ENCODE measurements around the gene RNU1-1.

The RNU1-1 gene

GRCh38 chr1:16464917-16465625 is 49.0 kb downstream of the RNU1-1 start:
- peak; percentile 9 for DNase-seq (ENCODE audit: low read depth)
- peaks cover 29% of the 10 kb centered on the region for H3K36me3 ChIP-seq (ENCODE audit: control insufficient read depth, insufficient read depth, low read length, severe bottlenecking)

More at GRCh38 chr1:16464917-16465625, 49.0 kb downstream of the RNU1-1 start:
- Histone ChIP-seq H3K9ac (ENCODE audit: low read length) (no peak overlapping the region), H3K9me3 (ENCODE audit: control insufficient read depth, low read length) (no peaks in the 10 kb centered on the region), H3K4me3 (ENCODE audit: low read length) (no peak overlapping the region), H3K4me1 (ENCODE audit: control insufficient read depth, insufficient read depth, low read length) (peaks cover 2% of the 10 kb centered on the region), H3K27me3 (replicated peaks; ENCODE audit: control insufficient read depth, insufficient read depth, low read length) (no peaks in the 10 kb centered on the region)

Data from adipocyte (in vitro differentiated cells).